CD8-positive, alpha-beta memory T cell (primary cell): ENCODE measurements around the gene FAM216A. TPM values are rescaled to one million over a fixed set of nuclear protein-coding genes. Genes with fewer than 3 reads are reported as not detected.
A peak's percentile ranks its signal among the peaks of the same experiment; 100 is the strongest.

Experiments
- CTCF ChIA-PET: fragments of 350-600 bp; sonication (Branson Sonifier 250); formaldehyde crosslinking; loops from one replicate; lab custom pipeline; 2021; ENCODE audit warnings: antibody characterized with exemption; lab: Charles Lee
- POLR2A ChIA-PET: fragments of 350-600 bp; sonication (Branson Sonifier 250); formaldehyde crosslinking; loops from one replicate; lab custom pipeline; 2021; ENCODE audit warnings: antibody characterized with exemption; lab: Charles Lee
- DNase-seq, 5 donors: peaks; one replicate each; pipeline versions ENCODE4 v3.0.0 to v3.0.0-alpha.2; 2020 to 2022; ENCODE audit warnings: mixed read lengths in 1 of 5
- H3K27ac ChIP-seq: one replicate; pipeline ENCODE4 v1.7.0; 2013; ENCODE audit warnings: low read depth, mild to moderate bottlenecking, low read length, moderate library complexity
- H3K27me3 ChIP-seq: 2 replicates; pipeline ENCODE4 v1.7.0; 2013; ENCODE audit warnings: low read length, mild to moderate bottlenecking; ENCODE audit not compliant: insufficient read depth, poor library complexity, severe bottlenecking
- H3K36me3 ChIP-seq: 2 replicates; pipeline ENCODE4 v1.7.0; 2013; ENCODE audit warnings: mild to moderate bottlenecking, low read length, moderate library complexity; ENCODE audit not compliant: insufficient read depth
- H3K4me1 ChIP-seq: 2 replicates; pipeline ENCODE4 v1.7.0; 2013; ENCODE audit warnings: mild to moderate bottlenecking, low read length, moderate library complexity; ENCODE audit not compliant: insufficient read depth
- H3K4me3 ChIP-seq: 2 replicates; pipeline ENCODE4 v1.7.0; 2013; ENCODE audit warnings: mild to moderate bottlenecking, low read length
- H3K9me3 ChIP-seq: 2 replicates; pipeline ENCODE4 v1.7.0; 2013; ENCODE audit warnings: mild to moderate bottlenecking, low read length
- H3K27ac Mint-ChIP-seq, 8 donors: one replicate each; pipeline ENCODE4 v1.8.0; 2020 to 2021; ENCODE audit warnings: mixed read lengths in 8 of 8, mild to moderate bottlenecking in 6 of 8, inconsistent platforms in 3 of 8, moderate library complexity in 3 of 8
- H3K27me3 Mint-ChIP-seq, 2 donors: one replicate each; pipeline ENCODE4 v1.8.0; 2020 to 2021; ENCODE audit warnings: mixed read lengths in 2 of 2, mild to moderate bottlenecking in 1 of 2, moderate library complexity in 1 of 2
- H3K36me3 Mint-ChIP-seq, 3 donors: one replicate each; pipeline ENCODE4 v1.8.0; 2020 to 2021; ENCODE audit warnings: mixed read lengths in 3 of 3, inconsistent platforms in 1 of 3, mild to moderate bottlenecking in 1 of 3
- H3K4me1 Mint-ChIP-seq, 3 donors: one replicate each; pipeline ENCODE4 v1.8.0; 2020 to 2021; ENCODE audit warnings: mixed read lengths in 3 of 3, inconsistent platforms in 1 of 3, mild to moderate bottlenecking in 1 of 3
- H3K4me3 Mint-ChIP-seq, 7 donors: one replicate each; pipeline ENCODE4 v1.8.0; 2020 to 2021; ENCODE audit warnings: mixed read lengths in 7 of 7, mild to moderate bottlenecking in 6 of 7, moderate library complexity in 4 of 7, inconsistent platforms in 2 of 7
- H3K9me3 Mint-ChIP-seq, 5 donors: one replicate each; pipeline ENCODE4 v1.8.0; 2020 to 2022; ENCODE audit warnings: mixed read lengths in 5 of 5, mild to moderate bottlenecking in 3 of 5, moderate library complexity in 2 of 5, inconsistent platforms in 1 of 5
- polyA plus RNA-seq: library from polyadenylated mRNA; unstranded; fragments of 300-500 nt; fragmentation: Illumina TruSeq; gene quantifications from one replicate; pipeline ENCODE4 v1.2.3, GENCODE V29; 2021
- total RNA-seq, 2 experiments: library from RNA; stranded (reverse); gene quantifications; one replicate each; pipeline ENCODE4 v1.2.3, GENCODE V29; 2021

The FAM216A gene
- total and polyA plus RNA-seq, 3 experiments from 2014 or later: 9.8 to 44.0 (median 43.2) TPM

DNA sequence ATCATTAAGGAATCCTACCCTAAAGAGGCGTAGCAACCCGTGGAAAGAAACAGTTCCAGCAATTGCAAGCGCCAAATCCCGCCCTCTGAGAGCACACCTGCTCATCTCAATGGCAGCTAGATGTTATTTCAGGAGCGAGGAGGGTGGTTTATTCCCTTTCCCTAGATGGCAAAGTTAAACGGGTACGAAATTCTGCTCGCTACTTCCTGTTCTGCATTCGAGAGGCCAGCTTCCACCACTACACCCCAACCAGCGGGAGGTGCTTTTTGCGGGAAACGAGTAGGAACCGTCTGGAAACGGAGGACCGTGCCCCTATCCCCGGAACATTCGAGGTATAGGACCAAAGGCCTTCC, 32.7 kb downstream of the FAM216A start:
- Histone ChIP-seq H3K36me3 (no peaks in the 10 kb centered on the region), H3K9me3 (no peaks in the 10 kb centered on the region), H3K4me1 (peaks cover 29% of the 10 kb centered on the region), H3K4me3 (peak overlapping the region; percentile 92), H3K27ac (peak overlapping the region; percentile 86), H3K27me3 (no peaks in the 10 kb centered on the region)
- Mint-ChIP-seq H3K27ac (peak overlapping the region; percentile 96 to 98 (median 97)), H3K36me3 (peaks cover 0 to 24% (median 0%) of the 10 kb centered on the region in 3 donors), H3K27me3 (peaks cover 0 to 3% of the 10 kb centered on the region in 2 donors), H3K4me3 (peak overlapping the region; percentile 97 to 99 (median 97)), H3K4me1 (peaks cover 36 to 50% (median 45%) of the 10 kb centered on the region in 3 donors), H3K9me3 (no peaks in the 10 kb centered on the region)
- ChIA-PET POLR2A (interaction anchor here (1.0 to 4.3 kb wide), 3 partner anchors 32 to 242 kb away, joined by 4 to 39 read pairs (median 4); partner anchors contain the start of genes ARPC3, FAM216A, GPN3 and PPP1CC), CTCF (interaction anchor here (1.8 to 5.5 kb wide), 3 partner anchors 33 to 100 kb away, joined by 8 to 27 read pairs (median 20); partner anchors contain the start of genes ARPC3, FAM216A and GPN3)
- DNase-seq: peak in 1 of 5 donors; percentile 19

DNA sequence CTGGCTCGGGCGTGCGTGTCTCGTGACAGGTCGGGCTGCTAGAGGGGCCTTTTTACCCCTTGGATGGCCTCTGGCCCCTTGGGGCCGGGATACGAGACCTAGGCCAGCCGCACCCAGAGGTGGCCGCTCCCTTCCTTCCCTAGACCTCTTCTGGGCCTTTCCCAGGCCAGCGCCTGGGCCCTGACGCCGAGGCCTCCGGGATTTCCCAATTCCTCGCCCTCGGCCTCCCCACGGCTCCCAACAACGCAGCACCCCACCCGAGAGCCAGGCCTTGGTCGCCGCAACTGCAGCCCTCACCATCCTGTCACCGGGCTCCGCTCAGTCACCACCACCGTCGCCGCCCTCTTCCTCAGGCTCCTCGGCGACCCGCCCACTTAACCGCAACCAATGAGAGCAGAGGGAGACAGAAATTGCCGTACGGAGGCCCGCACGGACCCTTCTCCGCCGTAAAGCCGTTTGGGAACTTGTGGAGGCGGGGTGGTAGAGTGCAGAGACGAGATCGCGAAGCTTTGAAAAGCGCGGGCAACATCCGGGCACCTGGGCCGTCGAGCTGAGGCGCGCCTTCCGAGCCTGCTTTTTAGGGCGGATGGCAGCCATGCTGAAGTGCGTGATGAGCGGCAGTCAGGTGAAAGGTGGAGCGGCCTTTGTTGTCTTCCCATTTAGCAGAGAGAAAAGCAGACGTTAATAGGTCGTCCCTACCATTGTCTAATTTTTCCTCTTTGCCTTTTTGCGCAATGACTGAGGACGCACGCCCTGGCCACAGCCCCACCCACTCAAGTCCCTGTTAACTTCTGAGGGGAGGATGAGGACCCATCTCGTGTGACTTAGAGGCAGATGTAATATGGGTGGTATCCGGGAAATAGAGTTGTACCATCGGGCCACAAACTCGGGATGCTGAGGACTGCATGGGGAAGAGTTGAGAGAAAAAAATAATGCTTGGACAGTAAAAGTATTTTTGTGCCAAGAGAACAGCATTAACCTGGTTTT, 33.4 kb downstream of the FAM216A start, which contains the start of the genes RAD9B and VPS29:
TSS of gene RAD9B (plus strand) at position 580 of the 987 bp plus-strand sequence. CDS start at position 587, 7 bp downstream.
TSS of gene VPS29 (minus strand) at position 360 of the 987 bp plus-strand sequence. CDS start at position 300, 60 bp downstream.
- CTCF ChIA-PET: interaction anchor here (1.0 to 5.5 kb wide), 3 partner anchors 33 to 70 kb away, joined by 4 to 27 read pairs (median 20); partner anchors contain the start of genes ARPC3, FAM216A and GPN3
- no peaks in the 10 kb centered on the region for H3K9me3 ChIP-seq
- peak within 1 kb of the TSS; percentile 97 to 99 (median 97) for H3K4me3 Mint-ChIP-seq
- H3K4me3 ChIP-seq: peak within 1 kb of the TSS; percentile 92
- peak within 1 kb of the TSS; percentile 86 for H3K27ac ChIP-seq
- H3K9me3 Mint-ChIP-seq: no peaks in the 10 kb centered on the region
- H3K36me3 Mint-ChIP-seq: peaks cover 0 to 19% (median 0%) of the 10 kb centered on the region in 3 donors
- H3K27me3 Mint-ChIP-seq: peaks cover 0 to 3% of the 10 kb centered on the region in 2 donors
- H3K27me3 ChIP-seq: no peaks in the 10 kb centered on the region
- peaks cover 29% of the 10 kb centered on the region for H3K4me1 ChIP-seq
- peaks cover 36 to 50% (median 44%) of the 10 kb centered on the region in 3 donors for H3K4me1 Mint-ChIP-seq
- peak; percentile 98 to 99 (median 99) for DNase-seq
- no peaks in the 10 kb centered on the region for H3K36me3 ChIP-seq
- H3K27ac Mint-ChIP-seq: peak within 1 kb of the TSS; percentile 96 to 98 (median 97)
- POLR2A ChIA-PET: interaction anchor here (0.5 to 4.3 kb wide), 6 partner anchors 33 to 507 kb away, joined by 3 to 39 read pairs (median 4); partner anchors contain the start of genes ARPC3, FAM216A and GPN3

DNA sequence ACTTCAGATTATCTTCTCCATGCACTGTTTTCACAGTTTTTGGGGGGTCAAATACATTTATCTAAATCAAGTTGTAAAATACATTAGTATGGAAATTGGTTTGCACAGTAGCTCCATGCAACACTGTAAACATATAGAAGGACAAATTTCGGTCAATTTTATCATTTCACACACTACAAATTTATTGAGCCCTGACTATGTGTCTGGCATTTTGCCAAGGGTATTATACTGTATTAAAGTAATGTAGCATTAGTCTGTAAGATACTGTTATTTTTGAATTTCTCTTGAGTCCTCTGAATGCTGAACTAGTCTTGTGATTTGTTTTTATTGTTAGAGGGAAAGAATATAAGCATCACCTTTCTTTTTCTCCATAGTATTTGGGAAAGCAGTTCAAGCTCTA, 34.8 kb downstream of the FAM216A start:
- Histone ChIP-seq H3K4me3 (no peak overlapping the region), H3K27me3 (no peaks in the 10 kb centered on the region), H3K9me3 (no peaks in the 10 kb centered on the region), H3K36me3 (no peaks in the 10 kb centered on the region), H3K4me1 (peaks cover 29% of the 10 kb centered on the region), H3K27ac (no peak overlapping the region)
- peaks cover 0 to 3% of the 10 kb centered on the region in 2 donors for H3K27me3 Mint-ChIP-seq
- H3K4me1 Mint-ChIP-seq: peaks cover 34 to 45% (median 43%) of the 10 kb centered on the region in 3 donors
- ChIA-PET POLR2A (interaction anchor here (0.5 to 4.3 kb wide), 2 partner anchors 34 to 71 kb away, joined by 4 to 39 read pairs; partner anchors contain the start of genes FAM216A and GPN3), CTCF (interaction anchor here (1.1 to 5.5 kb wide), 4 partner anchors 10 to 98 kb away, joined by 3 to 27 read pairs (median 4); partner anchors contain the start of genes FAM216A and GPN3)
- peak overlapping the region in 5 of 8 donors; percentile 21 to 98 (median 72) for H3K27ac Mint-ChIP-seq
- peaks cover 0 to 17% (median 0%) of the 10 kb centered on the region in 3 donors for H3K36me3 Mint-ChIP-seq
- no peak for DNase-seq
- no peaks in the 10 kb centered on the region for H3K9me3 Mint-ChIP-seq
- H3K4me3 Mint-ChIP-seq: peak overlapping the region in 5 of 7 donors; percentile 15 to 77 (median 44)

DNA sequence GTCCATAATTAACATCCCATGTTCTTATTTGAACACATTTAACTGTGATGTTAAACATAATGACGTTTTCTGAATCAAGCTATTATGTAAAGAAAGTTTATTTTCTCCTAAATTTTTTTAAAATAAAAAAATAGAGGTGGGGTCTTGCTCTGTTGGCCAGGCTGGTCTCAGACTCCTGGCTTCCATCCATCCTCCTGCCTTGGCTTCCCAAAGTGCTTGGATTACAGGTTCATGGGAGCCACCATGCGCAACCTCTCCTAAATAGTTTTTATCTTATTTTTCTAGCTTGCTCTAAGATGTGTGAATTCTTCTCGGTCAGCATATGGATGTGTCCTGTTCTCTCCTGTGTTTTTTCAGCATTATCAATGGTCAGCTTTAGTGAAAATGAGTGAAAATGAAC, 36.7 kb downstream of the FAM216A start:
- Histone ChIP-seq H3K27ac (no peak overlapping the region), H3K27me3 (no peaks in the 10 kb centered on the region), H3K4me3 (no peak overlapping the region), H3K36me3 (no peaks in the 10 kb centered on the region), H3K4me1 (peaks cover 18% of the 10 kb centered on the region), H3K9me3 (no peaks in the 10 kb centered on the region)
- no peak for DNase-seq
- Mint-ChIP-seq H3K4me1 (peaks cover 20 to 27% (median 24%) of the 10 kb centered on the region in 3 donors), H3K27ac (peak overlapping the region in 1 of 8 donors; percentile 31), H3K4me3 (no peak overlapping the region), H3K9me3 (no peaks in the 10 kb centered on the region), H3K27me3 (peaks cover 0 to 3% of the 10 kb centered on the region in 2 donors), H3K36me3 (peaks cover 0 to 12% (median 0%) of the 10 kb centered on the region in 3 donors)
- ChIA-PET CTCF (interaction anchor here (1.2 to 2.1 kb wide), 4 partner anchors 37 to 97 kb away, joined by 3 to 6 read pairs (median 4); partner anchors contain the start of genes ARPC3, FAM216A and GPN3), POLR2A (interaction anchor here (0.9 kb wide), 1 partner anchor 37 kb away, joined by 3 read pairs; the partner anchor contains the start of gene FAM216A)

DNA sequence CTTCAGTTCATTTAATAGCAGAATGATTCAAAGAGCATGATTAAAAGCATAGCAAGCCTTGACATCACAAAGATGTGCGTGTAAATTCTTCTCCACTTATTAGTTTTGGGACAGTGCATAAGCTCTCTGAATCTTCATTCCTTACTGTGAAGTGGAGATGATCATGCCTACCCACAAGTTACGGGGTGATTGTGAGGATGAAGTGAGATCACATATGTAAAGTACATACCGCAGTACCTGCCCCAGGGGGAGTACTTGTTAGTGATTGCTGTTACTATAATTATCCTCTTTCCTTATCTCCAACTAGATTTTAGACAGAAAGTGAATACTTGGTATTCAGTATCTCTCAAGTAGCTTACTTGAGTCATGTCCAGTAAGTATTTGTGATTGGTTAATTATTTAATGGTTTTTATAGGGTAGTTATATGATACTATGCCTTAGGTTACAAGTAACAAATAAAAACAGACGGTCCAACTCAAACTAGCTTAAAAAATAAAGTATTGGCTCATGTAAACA, 39.5 kb downstream of the FAM216A start:
- Histone ChIP-seq H3K4me1 (no peaks in the 10 kb centered on the region), H3K9me3 (no peaks in the 10 kb centered on the region), H3K36me3 (no peaks in the 10 kb centered on the region), H3K27me3 (no peaks in the 10 kb centered on the region), H3K27ac (no peak overlapping the region), H3K4me3 (no peak overlapping the region)
- Mint-ChIP-seq H3K27me3 (no peaks in the 10 kb centered on the region), H3K27ac (no peak overlapping the region), H3K9me3 (no peaks in the 10 kb centered on the region), H3K4me3 (no peak overlapping the region), H3K36me3 (no peaks in the 10 kb centered on the region), H3K4me1 (peaks cover 0 to 3% (median 0%) of the 10 kb centered on the region in 3 donors)
- DNase-seq: no peak
- ChIA-PET POLR2A (interaction anchor here (0.6 kb wide), 1 partner anchor 98 kb away, joined by 5 read pairs; no protein-coding TSS in a partner anchor), CTCF (interaction anchor here (1.1 to 3.5 kb wide), 3 partner anchors 25 to 94 kb away, joined by 3 to 12 read pairs (median 6); partner anchors contain the start of gene ARPC3)

DNA sequence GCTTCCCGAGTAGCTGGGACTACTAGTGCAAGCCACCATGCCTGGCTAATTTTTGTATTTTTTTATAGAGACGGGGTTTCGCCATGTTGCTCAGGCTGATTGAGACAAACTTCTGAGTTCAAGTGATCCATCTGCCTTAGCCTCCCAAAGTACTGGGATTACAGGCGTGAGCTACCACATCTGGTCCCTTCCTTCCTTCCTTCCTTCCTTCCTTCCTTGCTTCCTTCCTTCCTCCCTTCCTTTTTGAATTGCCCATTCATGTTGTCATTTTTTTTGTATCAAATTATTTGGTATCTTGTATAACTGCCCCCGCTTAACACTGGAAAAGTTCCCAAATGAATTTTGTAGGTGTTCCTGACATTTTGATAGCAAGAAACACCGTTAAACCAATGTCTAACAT, 45.2 kb downstream of the FAM216A start:
- H3K4me3 Mint-ChIP-seq: no peak overlapping the region
- H3K9me3 Mint-ChIP-seq: no peaks in the 10 kb centered on the region
- no peaks in the 10 kb centered on the region for H3K36me3 Mint-ChIP-seq
- H3K27ac Mint-ChIP-seq: peak overlapping the region in 1 of 8 donors; percentile 73
- no peak for DNase-seq
- H3K4me1 ChIP-seq: no peaks in the 10 kb centered on the region
- no peaks in the 10 kb centered on the region for H3K27me3 Mint-ChIP-seq
- CTCF ChIA-PET: interaction anchor here (1.0 to 5.2 kb wide), 6 partner anchors 10 to 88 kb away, joined by 4 to 64 read pairs (median 6); partner anchors contain the start of genes ARPC3, FAM216A and GPN3
- H3K27ac ChIP-seq: no peak overlapping the region
- no peaks in the 10 kb centered on the region for H3K4me1 Mint-ChIP-seq
- POLR2A ChIA-PET: no interaction called here
- no peaks in the 10 kb centered on the region for H3K27me3 ChIP-seq
- H3K9me3 ChIP-seq: no peaks in the 10 kb centered on the region
- no peaks in the 10 kb centered on the region for H3K36me3 ChIP-seq
- no peak overlapping the region for H3K4me3 ChIP-seq

DNA sequence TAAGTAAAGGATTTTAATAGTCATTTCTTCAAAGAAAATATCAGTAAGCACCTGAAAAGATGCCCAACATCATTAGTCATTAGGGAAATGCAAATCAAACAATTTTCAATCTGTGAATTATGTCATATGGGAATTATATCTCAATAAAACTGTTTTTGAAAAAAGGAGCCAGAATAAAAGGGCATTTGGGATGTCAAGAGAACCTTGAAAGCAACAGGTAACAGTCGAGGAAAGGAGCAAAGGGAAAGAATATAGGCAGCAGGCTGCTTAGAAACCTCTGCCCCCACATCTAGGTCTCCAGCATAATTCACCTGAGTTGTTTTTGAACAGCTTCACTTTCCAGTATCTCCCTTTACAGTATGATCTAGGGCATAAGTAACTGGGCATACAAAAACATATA, 45.7 kb downstream of the FAM216A start:
- Mint-ChIP-seq H3K4me3 (no peak overlapping the region), H3K4me1 (no peaks in the 10 kb centered on the region), H3K27ac (no peak overlapping the region), H3K36me3 (no peaks in the 10 kb centered on the region), H3K9me3 (no peaks in the 10 kb centered on the region), H3K27me3 (no peaks in the 10 kb centered on the region)
- H3K27ac ChIP-seq: no peak overlapping the region
- H3K27me3 ChIP-seq: no peaks in the 10 kb centered on the region
- POLR2A ChIA-PET: no interaction called here
- H3K4me3 ChIP-seq: no peak overlapping the region
- DNase-seq: no peak
- no peaks in the 10 kb centered on the region for H3K36me3 ChIP-seq
- CTCF ChIA-PET: interaction anchor here (0.7 to 1.8 kb wide), 2 partner anchors 88 to 153 kb away, joined by 3 to 5 read pairs; no protein-coding TSS in a partner anchor
- no peaks in the 10 kb centered on the region for H3K4me1 ChIP-seq
- H3K9me3 ChIP-seq: no peaks in the 10 kb centered on the region
